ENCODE results near the gene RUNX3.

DNA sequence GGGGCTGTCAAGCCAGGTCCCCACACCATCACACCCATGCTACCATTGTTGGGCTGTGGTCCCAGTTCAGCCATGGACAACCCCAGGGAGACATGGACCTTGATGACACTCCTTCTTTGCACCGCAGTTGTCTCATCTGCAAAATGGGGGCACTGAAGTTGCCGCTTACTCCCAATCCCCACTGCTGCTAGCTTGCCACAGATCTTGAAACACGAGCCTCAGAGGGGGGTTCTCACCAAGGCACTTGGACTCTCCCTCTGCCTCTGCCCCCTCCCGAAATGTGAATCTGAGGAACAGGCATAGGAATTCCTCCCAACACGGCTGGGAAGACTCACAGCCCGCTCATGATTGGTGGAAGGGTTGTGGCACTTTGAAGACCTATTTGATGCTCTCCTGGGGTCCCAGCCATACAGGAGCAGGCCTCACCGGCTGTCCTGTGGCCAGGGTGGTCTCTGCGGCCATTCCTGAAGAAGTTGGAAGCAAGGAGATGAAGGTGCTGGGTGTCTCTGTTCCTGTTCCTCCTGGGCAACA, 31.1 kb downstream of the RUNX3 start:
- TF ChIP-seq, protein P1, sequence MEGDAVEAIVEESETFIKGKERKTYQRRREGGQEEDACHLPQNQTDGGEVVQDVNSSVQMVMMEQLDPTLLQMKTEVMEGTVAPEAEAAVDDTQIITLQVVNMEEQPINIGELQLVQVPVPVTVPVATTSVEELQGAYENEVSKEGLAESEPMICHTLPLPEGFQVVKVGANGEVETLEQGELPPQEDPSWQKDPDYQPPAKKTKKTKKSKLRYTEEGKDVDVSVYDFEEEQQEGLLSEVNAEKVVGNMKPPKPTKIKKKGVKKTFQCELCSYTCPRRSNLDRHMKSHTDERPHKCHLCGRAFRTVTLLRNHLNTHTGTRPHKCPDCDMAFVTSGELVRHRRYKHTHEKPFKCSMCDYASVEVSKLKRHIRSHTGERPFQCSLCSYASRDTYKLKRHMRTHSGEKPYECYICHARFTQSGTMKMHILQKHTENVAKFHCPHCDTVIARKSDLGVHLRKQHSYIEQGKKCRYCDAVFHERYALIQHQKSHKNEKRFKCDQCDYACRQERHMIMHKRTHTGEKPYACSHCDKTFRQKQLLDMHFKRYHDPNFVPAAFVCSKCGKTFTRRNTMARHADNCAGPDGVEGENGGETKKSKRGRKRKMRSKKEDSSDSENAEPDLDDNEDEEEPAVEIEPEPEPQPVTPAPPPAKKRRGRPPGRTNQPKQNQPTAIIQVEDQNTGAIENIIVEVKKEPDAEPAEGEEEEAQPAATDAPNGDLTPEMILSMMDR (conservative IDR thresholded peaks at IDR 0.05 in 1 of 2, IDR thresholded peaks at IDR 0.05 in 1 of 2; ENCODE audit: low read depth in 1 of 2, low read length in 2 of 2): no peak
- TF ChIP-seq EZH2 (IDR thresholded peaks at IDR 0.05; ENCODE audit: low read length, missing control alignments): no peak

Measured in fibroblast of lung (primary cell).